Measurements from ENCODE around the gene MDH2. TPM values are rescaled to one million over a fixed set of nuclear protein-coding genes. Genes with fewer than 3 reads are reported as not detected.

MDH2 gene, protein sequence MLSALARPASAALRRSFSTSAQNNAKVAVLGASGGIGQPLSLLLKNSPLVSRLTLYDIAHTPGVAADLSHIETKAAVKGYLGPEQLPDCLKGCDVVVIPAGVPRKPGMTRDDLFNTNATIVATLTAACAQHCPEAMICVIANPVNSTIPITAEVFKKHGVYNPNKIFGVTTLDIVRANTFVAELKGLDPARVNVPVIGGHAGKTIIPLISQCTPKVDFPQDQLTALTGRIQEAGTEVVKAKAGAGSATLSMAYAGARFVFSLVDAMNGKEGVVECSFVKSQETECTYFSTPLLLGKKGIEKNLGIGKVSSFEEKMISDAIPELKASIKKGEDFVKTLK
- 337 to 442 TPM (median 409 TPM) in 5 replicates for total RNA-seq (2022; extraction: Qiagen RNA extraction)

DNA sequence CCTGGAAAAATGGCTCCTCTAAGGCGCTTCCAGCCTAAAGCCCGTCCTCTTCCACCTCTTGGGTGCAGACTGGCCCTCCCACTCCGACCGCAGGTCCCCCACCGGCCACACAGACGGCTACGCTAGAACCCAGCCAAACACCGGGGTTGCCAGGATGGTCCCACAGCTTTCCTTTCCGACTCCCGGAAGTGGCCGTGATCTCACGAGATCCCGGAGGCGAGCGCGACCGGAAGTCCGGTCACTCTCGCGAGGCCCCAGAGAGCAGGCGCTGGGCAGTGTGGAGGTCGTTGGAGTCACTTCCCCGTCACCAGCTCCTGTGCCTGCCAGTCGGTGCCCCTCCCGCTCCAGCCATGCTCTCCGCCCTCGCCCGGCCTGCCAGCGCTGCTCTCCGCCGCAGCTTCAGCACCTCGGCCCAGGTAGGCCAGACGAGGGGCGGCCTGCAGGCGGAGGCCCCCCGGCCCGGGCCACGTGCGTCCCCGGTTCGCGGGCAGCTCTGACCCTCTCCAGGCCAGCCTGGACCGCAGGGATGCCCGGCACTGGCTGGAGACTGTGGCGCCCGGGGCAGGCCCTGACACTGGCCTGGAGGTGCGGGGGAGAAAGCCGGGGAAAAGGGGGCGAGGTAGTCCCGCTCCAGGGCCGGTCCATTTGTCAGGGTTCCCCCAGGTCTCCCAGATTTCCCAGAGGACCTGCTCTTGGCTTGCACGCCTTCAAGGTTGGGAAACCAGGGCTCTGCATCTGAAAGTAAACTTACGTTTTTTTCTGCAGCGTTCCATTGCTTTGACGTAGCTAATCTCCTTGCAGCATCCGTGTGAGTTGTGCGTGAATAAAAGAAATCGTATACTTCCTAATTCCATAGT is at the start of gene MDH2, which contains the start of gene STYXL1:
Gene MDH2, plus strand, starts transcription at position 296 of the 857 bp plus-strand sequence. Its CDS starts 55 bp downstream, at position 351.
Gene STYXL1, minus strand, starts transcription at position 190 of the 857 bp plus-strand sequence. CDS start 17,477 bp downstream, outside the sequence.

Other genes with a start within 250 kb of the MDH2 start
- not detected in 5 replicates for gene CCL24, start 234.3 kb upstream of the MDH2 start, total RNA-seq (2022; extraction: Qiagen RNA extraction)
- gene RHBDD2, start 169.1 kb upstream of the MDH2 start, total RNA-seq (2022; extraction: Qiagen RNA extraction): 73.7 to 95.1 TPM (median 91.9 TPM) in 5 replicates
- gene POR, start 133.0 kb upstream of the MDH2 start, total RNA-seq (2022; extraction: Qiagen RNA extraction): 101 to 167 TPM (median 157 TPM) in 5 replicates
- 37.7 to 48.3 TPM (median 45.4 TPM) in 5 replicates for gene TMEM120A, start 53.5 kb upstream of the MDH2 start, total RNA-seq (2022; extraction: Qiagen RNA extraction)
- gene STYXL1, start 106 bp upstream of the MDH2 start, total RNA-seq (2022; extraction: Qiagen RNA extraction): 43.8 to 50.8 TPM (median 47.0 TPM) in 5 replicates
- 9.5 to 13.5 TPM (median 11.7 TPM) in 5 replicates for gene SRRM3, start 153.8 kb downstream of the MDH2 start, total RNA-seq (2022; extraction: Qiagen RNA extraction)